Smooth muscle cell of the brain vasculature (primary cell): ENCODE data around the gene ABCC1.
"Not testable (repeated sequence)": the region's sequence is repeated elsewhere in the genome, so short reads cannot be mapped to it uniquely, and the experiment has no call there.

Experiments
- DNase-seq: peaks from one replicate; pipeline ENCODE4 v3.0.0-alpha.2; 2012; ENCODE audit warnings: low read depth, low spot score

The ABCC1 gene

GRCh38 chr16:16083421-16084156, 134.2 kb downstream of the ABCC1 start:
- no peak for DNase-seq

GRCh38 chr16:16084874-16085273, 135.5 kb downstream of the ABCC1 start:
- no peak for DNase-seq

- DNase-seq, result no peak
Measured at GRCh38 chr16:16086653-16087446, 137.4 kb downstream of the ABCC1 start.

GRCh38 chr16:16090238-16090637, 140.8 kb downstream of the ABCC1 start:
- no peak for DNase-seq

- no peak for DNase-seq
Measured at GRCh38 chr16:16092925-16093627, 143.7 kb downstream of the ABCC1 start.

- no peak for DNase-seq
Measured at GRCh38 chr16:16093628-16094332, 144.4 kb downstream of the ABCC1 start.

GRCh38 chr16:16095646-16096045, 146.2 kb downstream of the ABCC1 start:
- DNase-seq, result no peak

GRCh38 chr16:16096121-16096857, 146.9 kb downstream of the ABCC1 start:
- DNase-seq, result no peak

- DNase-seq, result no peak
Measured at GRCh38 chr16:16096858-16097213, 147.4 kb downstream of the ABCC1 start.

GRCh38 chr16:16099320-16099719, 149.9 kb downstream of the ABCC1 start:
- no peak for DNase-seq

- DNase-seq, result no peak
Measured at GRCh38 chr16:16100631-16101030, 151.2 kb downstream of the ABCC1 start.

GRCh38 chr16:16101585-16101984, 152.2 kb downstream of the ABCC1 start:
- DNase-seq, result no peak

GRCh38 chr16:16102738-16103137, 153.3 kb downstream of the ABCC1 start:
- DNase-seq, result no peak

GRCh38 chr16:16104132-16104803, 154.9 kb downstream of the ABCC1 start:
- not testable (repeated sequence) for DNase-seq

- DNase-seq, result not testable (repeated sequence)
Measured at GRCh38 chr16:16104804-16105141, 155.4 kb downstream of the ABCC1 start.

- no peak for DNase-seq
Measured at GRCh38 chr16:16105646-16106045, 156.2 kb downstream of the ABCC1 start.

GRCh38 chr16:16106466-16106865, 157.1 kb downstream of the ABCC1 start:
- DNase-seq, result no peak

- no peak for DNase-seq
Measured at GRCh38 chr16:16107839-16108238, 158.4 kb downstream of the ABCC1 start.

GRCh38 chr16:16108759-16109158, 159.3 kb downstream of the ABCC1 start:
- DNase-seq, result no peak

GRCh38 chr16:16109453-16110110, 160.2 kb downstream of the ABCC1 start:
- DNase-seq, result no peak
